ENCODE measurements around the gene FREM3.

- TF ChIP-seq CTCF (IDR thresholded peaks at IDR 0.05) (no peak), ZFX (IDR thresholded peaks at IDR 0.05; ENCODE audit: borderline replicate concordance) (no peak)
These were observed 57.1 kb downstream of the FREM3 start for GRCh38 chr4:143643399-143643798.
